Effector CD4-positive, alpha-beta T cell (primary cell): ENCODE results near the gene TGFB1.
A peak's percentile ranks its signal among the peaks of the same experiment; 100 is the strongest.

Experiments
- DNase-seq: peaks from one replicate; pipeline ENCODE4 v3.0.0-alpha.2; 2020

TGFB1 gene

GRCh38 chr19:41339936-41340335 is 13.8 kb downstream of the TGFB1 start:
- no peak for DNase-seq

GRCh38 chr19:41335467-41335866 is 18.3 kb downstream of the TGFB1 start:
- no peak for DNase-seq

DNA sequence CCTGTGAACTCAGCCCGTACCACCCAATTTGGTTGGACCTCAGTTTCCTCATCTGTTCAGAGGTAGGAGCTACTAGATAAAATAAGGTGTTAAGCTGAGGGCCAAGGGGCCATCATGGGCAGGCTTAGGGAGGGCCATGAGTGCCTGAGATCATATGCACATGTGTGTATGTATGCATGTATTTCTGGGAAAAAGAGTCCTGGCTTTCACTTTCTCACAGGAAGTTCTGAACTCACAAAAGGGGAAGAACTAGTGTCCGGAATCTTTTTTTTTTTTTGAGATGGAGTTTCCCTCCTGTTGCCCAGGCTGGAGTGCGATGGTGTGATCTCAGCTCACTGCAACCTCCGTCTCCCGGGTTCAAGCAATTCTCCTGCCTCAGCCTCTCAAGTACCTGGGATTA is 18.9 kb downstream of the TGFB1 start:
- no peak for DNase-seq

DNA sequence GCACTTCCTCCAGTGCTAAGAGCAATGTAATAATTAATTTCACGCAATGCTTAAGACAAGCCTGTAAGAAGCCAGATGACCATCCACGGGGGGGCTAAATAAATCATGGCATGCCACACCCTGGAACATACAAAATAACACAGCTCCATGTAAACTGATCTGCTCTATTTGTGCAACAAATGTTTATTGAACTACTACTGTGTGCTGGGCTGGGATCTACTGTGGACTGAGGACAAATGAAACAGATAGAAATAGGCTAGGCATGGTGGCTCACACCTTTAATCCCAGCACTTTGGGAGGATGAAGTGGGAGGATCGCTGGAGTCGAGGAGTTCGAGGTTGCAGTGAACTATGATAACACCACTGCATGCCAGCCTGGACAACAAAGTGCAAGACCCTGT is 21.3 kb downstream of the TGFB1 start:
- DNase-seq = no peak

GRCh38 chr19:41332000-41332399 is 21.7 kb downstream of the TGFB1 start:
- no peak for DNase-seq

GRCh38 chr19:41330946-41331678 is 22.6 kb downstream of the TGFB1 start:
- DNase-seq = no peak

- DNase-seq = no peak
Measured at GRCh38 chr19:41330481-41330880, 23.2 kb downstream of the TGFB1 start.

DNA sequence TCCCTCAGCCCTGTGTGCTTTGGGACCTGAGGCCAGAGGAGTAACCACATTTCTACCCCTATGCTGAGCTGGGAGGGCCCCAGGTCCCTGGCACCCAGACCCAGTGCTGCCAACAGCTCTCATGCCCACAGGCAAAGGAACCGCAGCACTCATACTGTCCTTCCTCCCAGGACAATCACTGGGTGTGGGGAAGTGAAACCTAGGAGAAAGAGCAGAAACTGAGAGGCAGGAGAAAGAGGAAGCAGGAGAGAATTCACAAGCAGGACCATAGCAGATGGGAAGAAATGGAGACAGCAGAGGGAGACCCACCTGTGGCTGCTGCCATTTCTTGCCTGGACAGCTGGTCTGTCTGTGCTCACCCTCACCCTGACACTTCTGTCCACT is 24.9 kb downstream of the TGFB1 start:
- no peak for DNase-seq

- no peak for DNase-seq
Measured at GRCh38 chr19:41328157-41328841, 25.4 kb downstream of the TGFB1 start.

DNA sequence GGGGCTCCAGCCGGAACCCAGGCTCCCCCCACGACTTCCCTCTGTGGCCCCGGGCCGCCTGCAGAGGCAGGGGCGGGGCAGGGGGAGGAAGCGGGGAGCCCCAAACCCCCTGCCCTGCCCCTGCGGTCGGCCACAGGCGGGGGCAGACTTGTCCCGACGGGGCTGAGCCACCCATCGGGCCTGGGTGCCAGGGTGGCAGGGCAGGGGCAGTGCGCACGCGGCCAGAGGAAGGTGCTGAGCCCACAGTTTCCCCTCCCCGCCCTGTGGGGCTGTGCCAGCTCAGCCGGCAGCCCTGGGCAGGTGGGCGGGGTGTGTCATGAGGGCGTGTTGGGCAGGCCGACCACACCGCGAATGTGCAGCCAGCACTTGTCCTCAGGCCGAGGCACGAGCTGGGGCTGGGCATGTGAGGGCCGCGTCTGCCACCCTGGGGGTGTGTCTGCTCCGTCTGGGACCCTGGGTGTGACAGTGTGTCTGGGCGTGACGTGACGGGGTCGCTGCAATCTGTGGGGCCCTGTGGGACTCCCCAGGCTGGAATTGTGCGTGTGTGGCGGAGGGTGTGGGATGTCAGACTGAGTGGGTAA is 26.1 kb downstream of the TGFB1 start:
- peak; percentile 91 for DNase-seq

DNA sequence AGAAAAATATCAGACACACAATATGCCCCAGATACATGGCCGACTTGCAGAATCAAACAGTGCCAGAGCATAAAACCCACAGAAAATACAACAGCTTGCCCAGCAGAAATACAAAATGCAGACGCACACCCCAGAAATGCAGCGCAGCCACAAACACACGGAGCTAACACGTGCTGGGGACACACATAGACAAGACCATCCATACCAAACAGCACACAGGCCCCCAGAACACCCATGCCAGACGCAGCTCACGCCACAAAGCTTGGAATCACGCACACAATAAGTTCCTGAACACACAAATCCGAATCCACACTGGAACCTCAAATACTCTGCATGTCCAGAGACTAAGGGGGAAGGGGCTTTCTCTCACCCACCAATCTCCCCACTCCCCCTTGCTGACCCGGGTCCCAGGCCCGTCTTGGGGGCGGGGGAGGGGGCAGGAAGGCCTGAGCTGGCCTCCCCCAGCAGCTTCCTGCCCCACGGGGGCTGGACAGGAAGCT is 26.6 kb downstream of the TGFB1 start:
- no peak for DNase-seq

- no peak for DNase-seq
Measured at GRCh38 chr19:41325947-41326706, 27.6 kb downstream of the TGFB1 start.

- DNase-seq = no peak
Measured at GRCh38 chr19:41325640-41325946, 28.1 kb downstream of the TGFB1 start.

- no peak for DNase-seq
Measured at GRCh38 chr19:41324921-41325639, 28.6 kb downstream of the TGFB1 start.

- DNase-seq = no peak
Measured at GRCh38 chr19:41324231-41324702, 29.5 kb downstream of the TGFB1 start.

- DNase-seq = no peak
Measured at GRCh38 chr19:41323430-41324125, 30.1 kb downstream of the TGFB1 start.

DNA sequence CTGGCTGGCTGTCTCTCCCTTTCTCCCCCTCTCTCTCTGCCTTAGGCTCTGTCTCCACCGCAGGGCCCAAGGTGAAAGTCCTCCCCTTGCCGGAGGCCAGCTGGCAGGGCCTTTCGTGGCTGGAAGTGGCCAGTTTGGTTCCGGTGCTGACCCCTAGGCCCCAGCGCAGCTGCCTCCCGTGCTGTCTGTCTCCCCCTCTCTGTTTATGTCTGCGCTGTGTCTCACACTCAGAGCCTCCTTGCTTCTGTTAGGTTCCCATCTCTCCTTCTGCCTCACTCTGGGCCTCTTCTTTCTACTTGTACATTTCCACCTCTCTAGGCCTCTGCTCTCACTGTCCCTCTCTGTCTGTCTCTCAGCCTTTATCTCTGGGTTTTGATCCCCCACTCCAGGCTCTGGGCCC is 30.7 kb downstream of the TGFB1 start:
- no peak for DNase-seq

DNA sequence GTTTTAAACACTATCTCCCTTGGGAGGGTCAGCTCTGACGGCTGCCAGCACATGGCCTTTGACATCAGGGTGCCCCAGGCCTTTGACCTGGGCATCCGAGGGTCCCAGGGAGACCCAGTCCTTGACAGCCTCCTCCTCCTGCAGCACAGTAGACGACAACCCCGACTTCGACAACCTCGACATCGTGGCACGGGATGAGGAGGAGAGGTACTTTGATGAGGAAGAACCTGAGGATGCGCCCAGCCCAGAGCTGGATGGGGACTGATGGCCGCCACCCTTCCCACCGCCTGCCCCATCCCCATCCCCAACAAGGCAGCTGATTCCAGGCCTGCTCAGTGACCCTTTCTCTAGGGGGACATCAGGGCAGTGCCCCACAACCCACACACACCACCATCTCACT is 31.3 kb downstream of the TGFB1 start:
- DNase-seq = no peak

GRCh38 chr19:41321600-41322270 is 32.0 kb downstream of the TGFB1 start:
- no peak for DNase-seq

DNA sequence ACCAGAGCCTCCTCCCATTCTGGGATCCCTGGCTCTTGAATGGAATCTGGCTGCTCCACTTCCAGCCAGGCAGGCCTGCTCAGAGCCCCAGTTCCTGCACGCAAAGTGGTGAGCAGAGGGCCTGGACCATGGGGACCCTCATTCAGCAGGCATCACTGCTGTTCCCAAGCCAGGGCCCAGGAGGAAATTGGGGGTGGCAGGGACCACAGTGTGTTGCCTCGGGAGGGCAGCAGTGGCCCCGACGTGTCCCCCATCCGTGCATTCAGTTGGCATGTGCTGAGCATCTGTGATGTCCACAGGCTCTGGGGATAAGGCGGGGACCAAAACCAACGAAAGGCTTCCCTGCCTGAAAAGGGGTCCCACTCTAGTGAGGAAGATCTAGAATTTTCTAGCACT is 32.5 kb downstream of the TGFB1 start:
- no peak for DNase-seq

- no peak for DNase-seq
Measured at GRCh38 chr19:41320568-41320967, 33.2 kb downstream of the TGFB1 start.

DNA sequence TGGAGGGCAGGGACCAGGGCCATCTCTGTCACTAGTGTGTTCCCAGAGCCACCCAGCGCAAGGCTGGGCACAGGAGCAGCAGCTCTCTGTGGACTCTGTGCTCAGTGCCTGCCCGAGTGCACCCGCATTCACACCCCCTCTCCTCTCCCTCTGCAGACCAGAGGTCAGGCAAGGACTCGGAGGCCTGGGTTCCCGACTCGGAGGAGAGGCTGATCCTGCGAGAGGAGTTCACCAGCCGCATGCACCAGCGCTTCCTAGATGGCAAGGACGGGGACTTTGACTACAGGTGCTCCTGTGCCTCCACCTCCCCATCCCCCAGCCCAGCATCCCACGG is 33.6 kb downstream of the TGFB1 start:
- DNase-seq = no peak
